Inflammatory macrophage treated with lipopolysaccharide for 1 hour (primary cell): ENCODE data around the gene KCTD21.
"Not testable (repeated sequence)": the region's sequence is repeated elsewhere in the genome, so short reads cannot be mapped to it uniquely, and the experiment has no call there.

Experiments used
- DNase-seq, 2 donors: peaks; one replicate each; pipeline ENCODE4 v3.0.0-alpha.2; 2020 to 2022

KCTD21 gene, protein sequence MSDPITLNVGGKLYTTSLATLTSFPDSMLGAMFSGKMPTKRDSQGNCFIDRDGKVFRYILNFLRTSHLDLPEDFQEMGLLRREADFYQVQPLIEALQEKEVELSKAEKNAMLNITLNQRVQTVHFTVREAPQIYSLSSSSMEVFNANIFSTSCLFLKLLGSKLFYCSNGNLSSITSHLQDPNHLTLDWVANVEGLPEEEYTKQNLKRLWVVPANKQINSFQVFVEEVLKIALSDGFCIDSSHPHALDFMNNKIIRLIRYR

DNA sequence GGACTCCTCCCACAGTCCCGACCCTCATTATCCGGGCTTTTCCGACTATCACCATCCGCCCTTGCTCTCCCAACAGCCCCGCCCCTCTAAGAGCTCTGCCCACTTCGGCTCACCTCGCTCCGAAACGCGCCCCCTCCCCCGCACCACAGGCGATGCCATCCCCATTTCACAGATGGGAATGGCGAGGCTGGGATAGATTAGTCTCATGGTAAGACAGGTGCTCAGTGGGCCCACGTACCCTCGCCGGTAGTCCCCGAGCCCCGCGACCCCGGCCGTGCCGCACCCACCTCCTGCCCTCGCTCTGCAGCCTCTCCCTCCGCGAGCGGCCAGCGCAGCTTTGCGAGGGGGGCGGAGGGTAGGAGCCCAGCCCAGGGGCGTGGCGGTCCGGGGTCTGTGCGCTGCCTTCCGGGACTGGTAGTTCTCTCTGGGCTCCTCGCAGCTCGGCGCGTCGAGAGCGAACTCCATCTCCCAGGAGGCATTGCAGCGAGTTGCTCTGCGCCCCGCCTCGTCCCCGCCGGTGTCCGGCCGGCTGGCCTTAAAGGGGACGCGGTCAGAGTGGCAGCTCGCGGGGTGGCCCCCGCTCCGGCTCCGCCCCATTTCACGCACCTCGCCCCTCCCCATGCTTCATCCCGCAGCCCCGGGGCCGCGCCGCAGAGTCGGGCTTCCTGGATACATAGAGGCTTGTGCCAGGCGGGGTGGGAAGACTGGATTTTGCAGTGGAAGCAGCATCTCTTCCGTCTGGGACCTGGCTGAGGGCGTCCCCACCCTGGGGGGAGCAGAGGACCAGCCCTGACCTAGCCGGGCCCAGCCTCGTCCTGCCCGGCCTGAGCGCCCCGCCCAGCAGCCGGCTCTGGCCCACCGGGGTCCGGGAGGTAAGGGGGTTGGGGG is at the start of gene KCTD21, which contains the start of gene USP35:
Gene KCTD21 (minus strand): TSS at position 341 of the 888 bp plus-strand sequence. CDS start 14,072 bp downstream, outside the sequence.
Gene USP35 (plus strand): TSS at position 634 of the 888 bp plus-strand sequence. CDS start 7,327 bp downstream, outside the sequence.
- DNase-seq = peak; percentile 95 to 97

DNA sequence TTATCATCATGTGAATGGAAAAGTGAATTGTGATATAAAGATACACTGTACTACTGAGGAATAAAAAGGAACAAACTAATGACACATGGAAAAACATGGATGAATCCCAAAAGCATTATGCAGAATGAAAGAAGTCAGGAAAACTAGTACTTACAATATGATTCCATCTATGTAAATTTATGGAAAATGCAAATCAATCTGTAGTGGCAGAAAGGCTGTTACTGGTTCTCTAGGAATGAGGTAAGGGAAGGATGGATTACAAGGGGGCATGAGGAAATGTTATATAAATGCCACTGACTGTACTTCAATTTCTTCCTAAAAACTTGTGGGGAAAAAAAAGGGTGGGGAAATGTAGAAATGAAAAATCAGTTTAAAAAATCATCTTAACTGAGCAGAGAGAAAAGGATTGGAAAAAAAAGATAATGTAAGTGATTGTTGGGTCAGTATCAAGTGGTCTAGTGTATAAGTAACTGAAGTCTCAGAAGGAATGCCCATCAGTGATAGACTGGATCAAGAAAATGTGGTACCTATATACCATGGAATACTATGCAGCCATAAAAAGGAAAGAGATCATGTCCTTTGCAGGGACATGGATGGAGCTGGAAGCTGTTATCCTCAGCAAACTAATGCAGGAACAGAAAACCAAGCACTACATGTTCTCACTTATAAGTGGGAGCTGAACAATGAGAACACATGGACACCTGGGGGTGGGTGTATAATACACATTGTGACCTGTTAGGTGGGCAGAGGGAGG is 49.0 kb upstream of the KCTD21 start:
- DNase-seq = no peak

DNA sequence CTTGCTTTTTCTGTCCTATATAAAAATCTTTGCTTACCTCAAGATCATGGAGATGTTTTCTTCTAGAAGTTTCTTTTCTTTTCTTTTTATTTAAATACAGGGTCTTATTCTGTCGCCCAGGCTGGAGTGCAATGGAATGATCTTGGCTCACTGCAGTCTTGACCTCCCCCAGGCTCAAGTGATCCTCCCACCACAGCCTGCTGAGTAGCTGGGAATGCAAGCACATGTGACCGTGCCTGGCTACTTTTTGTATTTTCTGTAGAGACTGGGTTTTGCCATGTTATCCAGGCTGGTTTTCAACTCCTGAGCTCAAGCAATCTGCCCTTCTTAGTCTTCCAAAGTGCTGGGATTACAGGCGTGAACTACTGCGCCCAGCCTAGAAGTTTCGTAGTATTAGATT is 45.6 kb upstream of the KCTD21 start:
- no peak for DNase-seq

DNA sequence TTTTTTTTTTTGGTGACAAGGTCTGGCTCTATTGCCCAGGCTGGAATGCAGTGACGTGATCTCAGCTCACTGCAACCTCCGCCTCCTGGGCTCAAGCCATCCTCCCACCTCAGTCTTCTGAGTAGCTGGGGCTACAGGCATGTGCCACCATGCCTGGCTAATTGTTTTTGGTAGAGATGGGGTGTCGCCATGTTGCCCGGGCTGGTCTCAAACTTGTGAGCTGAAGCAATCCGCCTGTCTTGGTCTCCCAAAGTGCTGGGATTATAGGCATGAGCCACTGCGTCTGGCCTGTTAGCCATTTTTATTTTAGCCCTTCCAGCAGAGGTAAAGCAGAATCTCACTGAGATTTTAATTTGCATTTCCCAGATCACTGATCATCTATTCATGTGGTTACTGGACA is 44.6 kb upstream of the KCTD21 start:
- not testable (repeated sequence) for DNase-seq

DNA sequence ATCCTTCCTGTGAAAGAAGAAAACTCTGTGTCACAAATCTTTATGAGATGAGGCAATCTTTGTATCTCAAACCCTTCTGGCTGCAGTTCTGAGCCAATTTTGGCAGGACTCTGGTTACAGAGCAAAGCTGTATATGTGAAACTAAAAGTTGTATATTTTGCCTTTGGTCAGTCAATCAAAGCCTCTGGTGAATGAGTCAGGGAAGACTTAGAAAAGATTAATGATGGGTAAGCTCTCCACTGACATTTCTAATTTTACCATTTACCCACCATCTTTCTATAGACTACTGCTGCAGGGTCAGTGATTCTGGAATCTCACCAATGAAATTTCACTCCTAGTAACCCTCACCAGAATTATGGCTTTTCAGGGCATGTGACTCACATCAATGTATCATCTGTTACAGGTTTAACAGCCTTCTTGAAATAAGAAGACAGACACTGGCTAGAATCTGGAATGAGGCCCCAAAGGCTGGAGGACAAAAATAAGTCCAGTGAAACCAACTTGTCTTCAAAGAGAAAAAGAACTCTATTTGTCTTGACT is 43.6 kb upstream of the KCTD21 start:
- DNase-seq = no peak

DNA sequence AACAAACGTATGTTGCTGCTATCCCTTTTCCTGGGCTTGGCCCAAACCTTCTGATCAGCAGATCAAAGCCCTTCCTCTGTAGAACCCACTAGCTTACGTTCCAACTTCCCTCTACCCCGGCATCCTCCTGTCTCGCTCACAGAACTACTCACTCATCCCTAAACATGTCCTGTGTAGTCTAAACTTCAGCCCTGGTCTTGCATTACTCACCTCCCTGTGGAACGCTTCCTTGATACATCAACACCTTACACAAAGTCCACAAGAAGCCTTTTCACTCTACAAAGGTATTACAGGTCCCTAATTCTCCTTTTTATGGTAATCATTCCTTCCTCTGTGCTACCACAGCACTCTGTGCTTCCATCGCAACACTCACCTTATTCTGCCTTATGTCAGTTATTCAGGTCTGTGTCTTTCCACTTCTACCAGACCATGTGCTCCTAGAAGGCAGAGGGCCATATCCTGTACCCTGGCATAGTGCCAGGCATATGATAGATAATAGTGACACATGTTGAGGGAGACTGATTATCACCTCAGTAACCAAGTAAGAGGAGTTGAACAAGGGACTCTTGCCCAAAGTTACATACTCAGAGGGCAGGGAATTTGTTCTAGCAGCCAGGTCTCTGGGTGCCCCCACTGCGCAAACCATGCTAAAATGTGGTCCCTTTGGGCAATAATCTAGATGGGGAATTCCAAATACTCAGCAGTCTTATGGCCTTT is 41.9 kb upstream of the KCTD21 start:
- no peak for DNase-seq

DNA sequence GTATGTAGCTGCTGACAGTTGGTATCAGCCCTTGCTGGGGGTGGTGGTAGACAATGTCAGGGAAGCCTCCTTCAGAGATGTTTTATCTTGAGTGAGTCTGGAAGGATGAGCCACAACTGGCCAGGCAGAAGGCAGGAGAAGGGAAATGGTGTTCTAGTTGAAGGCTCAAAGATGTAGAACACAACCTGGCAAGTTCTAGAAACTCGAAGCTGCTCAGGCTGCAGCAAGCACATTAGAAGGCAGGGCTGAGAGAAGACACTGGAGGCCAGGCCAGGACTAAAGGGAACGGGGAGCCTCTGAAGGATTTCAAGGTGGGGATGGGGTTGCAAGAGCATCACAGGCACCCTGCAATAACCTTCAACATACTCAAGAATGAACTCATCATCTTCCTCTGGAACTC is 40.7 kb upstream of the KCTD21 start:
- DNase-seq = no peak

DNA sequence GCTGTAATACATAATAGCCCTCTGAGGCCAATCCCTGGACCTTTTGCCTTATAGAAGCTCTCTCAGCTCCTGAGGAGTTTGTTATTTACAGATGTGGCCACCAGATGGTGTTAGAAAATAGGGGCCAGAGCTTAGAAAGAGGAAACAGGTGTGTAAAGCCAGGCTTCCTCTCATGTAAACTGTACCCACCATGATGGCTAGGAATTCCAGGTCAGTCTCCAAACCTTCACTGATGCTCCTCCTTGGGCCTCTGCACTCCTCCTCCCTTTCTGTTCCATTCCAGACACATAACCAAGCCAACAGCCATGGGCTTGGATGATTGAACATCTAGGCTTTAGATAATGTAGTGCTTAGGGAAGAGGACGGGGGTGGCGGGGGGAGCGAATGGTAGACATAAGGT is 40.0 kb upstream of the KCTD21 start:
- peak; percentile 40 to 59 for DNase-seq

DNA sequence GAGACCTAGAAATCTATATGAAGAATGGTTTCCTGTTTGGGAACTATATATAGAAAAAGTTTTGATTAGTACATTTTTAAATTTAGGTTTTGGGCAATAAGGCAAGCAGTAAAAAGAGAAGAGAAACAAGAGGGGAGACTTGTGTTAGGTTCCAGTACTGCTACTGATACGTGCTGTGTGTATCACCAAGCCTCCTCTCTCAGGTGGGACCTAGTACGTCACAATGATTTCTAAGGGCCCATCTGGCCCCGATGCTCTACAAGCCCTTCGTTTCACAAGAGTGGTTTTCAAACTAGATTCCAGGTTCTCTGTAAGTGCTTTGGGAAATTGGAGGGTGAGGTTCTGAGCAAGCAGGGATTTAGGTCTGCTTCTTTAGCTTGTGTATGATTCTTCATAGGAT is 39.5 kb upstream of the KCTD21 start:
- no peak for DNase-seq

DNA sequence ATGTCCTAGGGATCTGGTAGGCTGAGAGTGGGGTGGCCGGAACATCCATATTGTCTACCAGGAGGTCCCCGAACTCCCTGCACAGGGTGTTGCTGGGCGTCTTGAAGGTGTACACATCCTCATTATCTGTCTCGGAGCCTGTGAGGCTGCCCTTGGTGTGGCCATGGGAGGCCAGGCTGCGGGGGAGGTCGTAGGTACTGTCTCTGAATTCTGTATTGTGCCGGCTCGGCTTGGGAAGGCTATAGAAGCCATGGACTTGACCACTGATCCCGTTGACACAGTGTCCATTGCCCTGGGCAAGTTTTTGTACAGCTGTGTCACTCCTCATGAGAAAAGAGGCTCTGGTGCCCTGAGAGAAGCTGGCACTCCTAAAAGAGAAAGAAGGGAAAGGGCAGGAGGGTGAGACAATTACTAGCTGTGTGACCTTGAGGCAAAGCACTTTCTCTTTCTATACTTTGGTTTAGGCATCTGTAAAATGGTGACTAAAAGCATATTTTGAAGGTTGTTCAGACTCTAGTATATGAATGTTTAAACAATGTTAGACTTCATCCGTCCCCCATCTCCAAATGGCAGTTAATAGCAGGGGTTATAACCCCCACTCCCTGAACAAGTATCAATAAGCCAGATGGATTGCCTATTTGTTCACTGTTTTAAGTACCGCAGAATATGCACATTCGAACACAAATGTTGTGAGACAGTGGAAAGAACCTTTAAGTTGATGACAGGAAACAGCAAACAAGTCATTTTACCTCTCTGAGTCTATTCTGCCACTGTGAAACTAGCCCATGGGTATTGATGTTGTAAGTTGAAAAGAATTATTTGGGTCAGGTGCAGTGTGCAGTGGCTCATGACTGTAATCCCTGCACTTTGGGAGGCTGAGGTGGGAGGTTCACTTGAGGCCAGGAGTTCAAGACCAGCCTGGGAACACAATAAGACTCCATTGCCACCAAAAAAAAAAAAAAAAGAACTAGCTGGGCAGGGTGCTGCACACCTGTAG is 38.6 kb upstream of the KCTD21 start:
- DNase-seq = no peak

DNA sequence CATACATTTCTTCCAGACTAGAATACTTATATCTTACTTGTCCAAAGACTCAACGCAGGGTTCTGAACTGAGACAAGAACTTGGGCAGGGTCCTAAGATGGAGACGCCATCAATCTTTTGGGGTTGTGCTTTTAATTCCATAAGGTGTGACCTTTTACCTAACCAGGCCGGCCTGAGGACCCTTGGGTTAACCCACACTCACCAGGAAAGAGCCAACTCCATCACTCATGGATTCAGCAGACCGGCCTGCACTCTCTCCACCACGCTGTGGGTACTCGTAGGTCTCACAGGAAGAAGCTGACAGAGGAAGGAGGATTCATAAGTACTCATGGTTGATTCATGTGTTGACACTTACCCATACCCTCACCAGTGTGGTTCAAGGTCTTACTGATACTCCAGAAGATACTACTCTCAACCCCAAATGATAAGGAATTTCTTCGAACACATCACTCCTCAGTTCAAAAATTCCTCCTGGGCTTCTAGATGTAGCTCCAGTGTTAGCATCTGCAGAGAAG is 36.5 kb upstream of the KCTD21 start:
- no peak for DNase-seq

DNA sequence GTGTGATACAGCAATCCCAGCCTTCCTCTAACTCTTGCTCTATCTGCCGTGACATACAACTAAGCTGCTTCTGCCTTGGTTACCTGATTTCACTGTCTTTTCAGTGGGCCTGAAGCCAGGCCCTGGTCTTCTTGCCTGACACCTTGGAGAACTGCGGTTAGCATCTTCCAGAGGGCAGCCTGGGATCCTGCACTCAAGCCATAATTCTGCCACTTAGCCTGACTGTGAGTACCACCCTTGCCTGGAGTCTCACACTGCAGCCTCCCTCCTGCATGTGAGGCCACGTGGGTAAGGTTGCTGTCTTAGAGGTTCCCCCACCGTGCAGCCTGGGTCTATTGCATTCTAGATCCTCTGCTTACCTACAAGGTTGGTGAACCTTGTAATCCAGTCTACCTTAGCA is 36.1 kb upstream of the KCTD21 start:
- DNase-seq = no peak

DNA sequence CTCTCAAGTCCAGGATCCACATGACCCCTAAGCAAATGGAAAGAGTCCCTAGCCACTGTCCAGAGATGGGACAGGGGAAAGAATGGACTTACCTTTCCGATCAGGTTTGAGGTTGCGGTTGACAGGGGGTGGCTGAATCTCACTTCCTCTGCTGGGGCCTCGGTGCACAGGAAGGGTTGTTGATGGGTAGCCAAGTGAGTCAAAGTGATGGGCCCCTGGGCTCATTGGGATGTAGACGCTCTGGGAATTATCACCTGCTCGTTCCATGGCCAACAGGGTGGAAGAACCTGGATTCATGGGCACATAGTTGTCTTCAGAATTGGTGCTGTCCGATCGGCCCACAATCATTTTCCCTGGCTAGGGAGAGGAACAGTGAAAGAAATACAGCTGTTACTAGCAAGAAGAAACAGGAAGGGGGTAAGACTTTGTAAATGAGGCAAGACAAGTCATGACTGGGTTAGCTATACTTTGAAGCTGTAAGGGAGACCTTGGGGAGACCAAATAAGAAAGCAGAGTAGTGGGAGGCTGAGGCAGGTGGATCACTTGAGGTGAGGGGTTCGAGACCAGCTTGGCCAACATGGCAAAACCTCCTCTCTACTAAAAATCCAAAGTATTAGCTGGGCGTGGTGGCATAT is 35.0 kb upstream of the KCTD21 start:
- no peak for DNase-seq

DNA sequence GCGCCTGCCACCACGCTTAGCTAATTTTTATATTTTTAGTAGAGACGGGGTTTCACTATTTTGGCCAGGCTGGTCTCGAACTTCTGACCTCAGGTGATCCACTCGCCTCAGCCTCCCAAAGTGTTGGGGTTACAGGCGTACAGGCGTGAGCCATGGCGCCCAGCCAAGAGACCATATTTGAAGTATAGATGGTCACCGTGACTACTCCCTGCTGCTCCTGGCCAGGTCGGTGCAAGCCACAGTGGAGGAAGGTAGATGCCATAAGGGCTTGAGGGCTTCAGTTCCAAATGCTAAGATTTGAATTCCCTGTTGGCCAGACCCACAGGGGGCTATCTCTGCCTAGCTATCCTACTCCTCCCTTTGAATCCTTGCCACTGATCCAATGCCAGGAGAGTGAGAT is 34.3 kb upstream of the KCTD21 start:
- DNase-seq = not testable (repeated sequence)

DNA sequence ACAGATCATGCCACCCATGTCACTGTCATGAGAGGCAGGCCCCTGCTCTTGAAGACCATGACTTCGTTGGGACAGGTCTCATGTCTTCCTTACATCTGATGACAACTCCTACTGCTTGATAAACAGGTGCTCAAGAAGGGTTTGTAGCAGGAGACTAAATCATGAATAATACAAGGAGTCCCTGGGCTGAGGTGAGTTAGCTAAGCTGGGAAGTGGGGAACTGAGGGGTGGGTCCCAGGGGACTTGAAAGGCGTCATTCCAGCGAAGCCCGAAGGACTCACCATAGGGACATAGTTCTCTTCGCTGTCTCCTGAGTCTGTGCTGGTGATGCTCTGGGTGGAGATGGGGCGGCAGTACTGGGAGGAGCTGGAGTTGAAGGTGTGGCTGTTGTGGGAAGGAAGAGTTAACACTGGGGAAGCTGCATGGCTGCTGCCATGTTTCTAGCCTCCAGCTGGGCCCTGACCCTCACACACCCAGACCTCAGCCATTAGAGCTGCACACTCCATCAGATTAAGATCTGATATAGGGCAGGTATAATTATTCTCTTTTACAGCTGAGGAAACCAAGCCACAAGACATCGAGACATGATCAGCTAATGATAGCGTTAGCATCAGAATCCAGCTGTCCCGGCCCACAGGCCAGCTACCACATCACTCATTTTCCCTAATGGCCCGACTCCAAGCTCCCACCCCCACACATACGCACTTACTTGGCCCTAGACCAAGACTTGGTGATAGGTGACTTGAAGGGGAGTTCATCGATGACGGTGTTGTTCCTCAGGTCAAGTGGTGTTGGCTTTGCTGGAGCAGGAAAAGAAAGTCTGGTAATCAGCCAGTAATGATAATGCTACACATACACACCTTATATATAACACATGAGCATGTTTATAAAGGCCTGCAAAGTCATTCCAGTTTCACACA is 33.2 kb upstream of the KCTD21 start:
- DNase-seq = no peak

DNA sequence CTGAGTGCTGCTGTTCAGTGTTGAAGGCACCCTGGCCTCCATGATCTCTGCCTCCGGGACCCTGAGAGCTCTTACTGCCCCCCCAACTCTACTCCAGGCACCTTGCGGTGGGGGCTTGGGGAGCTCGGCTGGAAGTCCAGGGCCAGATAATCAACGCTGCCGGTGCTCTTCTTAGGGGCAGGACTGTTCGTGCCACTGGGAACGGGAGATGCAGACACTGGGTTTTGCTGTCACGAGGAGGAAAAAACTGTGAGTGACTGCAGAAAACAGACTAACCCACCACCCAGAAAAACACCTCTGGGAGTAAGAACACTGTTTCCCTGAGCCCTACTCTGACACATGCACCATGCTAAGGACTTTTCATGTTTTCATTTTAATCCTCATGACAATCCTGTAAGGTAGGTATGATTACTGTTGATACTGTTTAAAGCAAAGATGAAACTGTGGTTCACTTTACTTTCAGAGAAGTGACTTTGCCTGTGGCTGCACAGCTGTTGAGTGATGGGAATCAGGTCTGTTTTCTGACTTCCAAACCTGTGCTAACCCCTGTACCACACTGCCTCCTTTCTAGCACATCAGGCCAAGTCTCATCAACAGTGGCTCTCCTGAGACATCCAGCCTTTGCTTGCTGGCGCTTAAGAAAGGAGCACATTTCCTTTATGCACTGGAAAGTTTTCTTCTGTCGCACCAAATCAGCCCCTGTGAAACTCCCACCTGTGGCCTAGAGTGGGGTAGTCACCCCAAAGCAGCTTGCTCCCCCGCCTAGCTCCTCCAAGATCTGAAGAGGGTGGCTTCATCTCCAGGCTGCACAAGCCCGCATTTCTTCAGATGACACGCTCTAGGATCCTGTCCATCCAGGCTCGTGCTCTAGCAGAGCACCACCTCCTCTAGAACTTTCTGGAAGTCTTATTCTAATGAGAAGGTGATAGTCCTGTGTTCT is 32.1 kb upstream of the KCTD21 start:
- no peak for DNase-seq

DNA sequence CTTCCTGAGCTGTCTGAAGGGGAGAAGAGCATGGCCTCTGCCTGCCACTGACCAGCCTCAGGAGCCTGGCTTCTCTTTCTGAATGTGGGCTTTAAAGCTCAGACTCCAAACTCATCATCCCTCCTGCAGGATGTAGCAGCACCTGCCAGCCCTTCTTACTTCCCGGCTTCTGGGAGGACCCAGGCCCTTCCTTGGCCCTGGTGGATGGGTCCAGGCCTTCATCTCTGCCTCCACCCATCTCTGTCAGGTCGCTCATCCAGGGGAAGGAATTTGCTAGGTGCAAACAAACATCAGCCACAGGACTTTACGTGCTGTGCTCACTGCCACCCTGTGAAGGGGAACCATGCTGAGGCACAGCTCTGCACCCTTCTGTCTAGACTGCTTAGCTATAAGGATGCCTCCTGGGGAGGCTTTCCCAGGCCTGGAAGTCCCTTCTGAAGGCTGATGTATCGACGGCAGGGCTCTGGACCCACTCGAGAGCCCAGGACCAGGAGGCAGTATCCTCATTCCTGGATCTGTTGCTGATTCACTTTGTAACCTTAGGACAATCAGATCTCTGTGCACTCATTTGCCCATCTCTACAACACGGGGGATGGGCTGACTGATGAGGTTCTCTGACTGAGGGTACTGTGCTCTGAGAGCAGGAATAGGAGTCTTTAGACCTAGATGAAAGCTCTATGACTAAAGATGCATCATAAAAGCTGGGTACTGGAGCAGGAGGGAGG is 31.2 kb upstream of the KCTD21 start:
- DNase-seq = no peak
